HG03103 (cell line): ENCODE measurements around the gene MT1M.

Experiments
- ATAC-seq: cut with Tn5 transposase; IDR thresholded peaks from one replicate; pipeline ENCODE4 v1.9.1; 2021; ENCODE audit warnings: low read depth; ENCODE audit not compliant: unreplicated experiment

MT1M gene

GRCh38 chr16:56625943-56626654, 6.4 kb upstream of the MT1M start:
- ATAC-seq, result no peak

GRCh38 chr16:56626685-56627084, 5.8 kb upstream of the MT1M start:
- no peak for ATAC-seq

- no peak for ATAC-seq
Measured at GRCh38 chr16:56628486-56629350, 3.7 kb upstream of the MT1M start.

DNA sequence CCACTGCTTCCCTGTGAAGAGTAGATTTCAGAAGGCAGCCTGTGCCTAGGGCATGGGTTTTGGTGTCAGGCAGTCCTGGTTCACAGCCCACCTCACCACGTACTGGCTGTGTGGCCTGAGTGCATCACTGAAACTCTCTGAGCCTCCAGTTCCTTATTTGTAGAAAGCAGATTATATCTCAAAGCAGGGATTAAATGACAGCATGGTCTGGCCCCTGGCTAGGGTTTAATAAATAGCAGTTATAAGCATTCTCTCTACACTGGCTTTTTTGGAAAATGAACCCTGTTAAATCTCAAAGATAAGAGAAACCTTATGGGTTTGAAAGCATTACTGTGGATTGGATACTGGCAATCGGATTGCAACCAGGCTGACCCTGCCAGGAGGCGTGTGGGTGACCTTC, 2.9 kb upstream of the MT1M start:
- ATAC-seq, result no peak

DNA sequence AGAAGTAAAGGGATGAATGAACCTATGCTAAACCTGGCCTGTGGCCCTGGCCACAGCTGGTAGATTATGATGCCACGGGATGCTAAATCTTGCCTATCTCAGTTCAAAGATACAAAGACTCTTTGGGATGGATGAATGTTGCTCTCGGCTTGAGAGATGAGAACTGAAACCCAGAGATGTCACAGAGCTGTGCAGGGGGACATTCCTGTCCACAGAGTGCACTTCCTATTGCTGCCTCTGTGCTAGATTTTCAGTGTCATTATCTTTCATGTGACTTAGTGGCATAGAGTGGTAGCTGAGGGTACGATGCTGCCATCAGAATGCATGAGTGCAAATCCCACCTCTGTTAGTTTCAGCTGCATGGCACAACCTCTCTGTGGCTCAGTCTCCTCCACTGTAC, 2.3 kb upstream of the MT1M start:
- ATAC-seq, result peak; percentile 73

GRCh38 chr16:56631197-56631596, 1.3 kb upstream of the MT1M start:
- no peak for ATAC-seq

DNA sequence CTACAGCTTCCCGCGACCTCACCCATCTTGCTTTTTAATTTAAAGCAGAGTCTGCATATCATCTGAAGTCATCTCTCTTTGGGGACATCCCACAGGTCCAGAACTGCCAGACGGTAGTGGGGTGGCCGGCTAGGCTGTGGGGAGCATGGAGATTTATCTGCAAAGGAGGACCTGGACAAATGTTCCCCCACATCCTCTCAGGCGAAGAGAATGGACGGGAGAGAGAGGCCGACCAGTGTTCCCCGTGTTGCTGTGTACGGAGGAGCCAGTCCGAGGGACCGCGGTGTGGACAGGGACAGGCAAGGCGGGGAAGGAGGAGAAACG, 665 bp upstream of the MT1M start:
- ATAC-seq, result no peak

DNA sequence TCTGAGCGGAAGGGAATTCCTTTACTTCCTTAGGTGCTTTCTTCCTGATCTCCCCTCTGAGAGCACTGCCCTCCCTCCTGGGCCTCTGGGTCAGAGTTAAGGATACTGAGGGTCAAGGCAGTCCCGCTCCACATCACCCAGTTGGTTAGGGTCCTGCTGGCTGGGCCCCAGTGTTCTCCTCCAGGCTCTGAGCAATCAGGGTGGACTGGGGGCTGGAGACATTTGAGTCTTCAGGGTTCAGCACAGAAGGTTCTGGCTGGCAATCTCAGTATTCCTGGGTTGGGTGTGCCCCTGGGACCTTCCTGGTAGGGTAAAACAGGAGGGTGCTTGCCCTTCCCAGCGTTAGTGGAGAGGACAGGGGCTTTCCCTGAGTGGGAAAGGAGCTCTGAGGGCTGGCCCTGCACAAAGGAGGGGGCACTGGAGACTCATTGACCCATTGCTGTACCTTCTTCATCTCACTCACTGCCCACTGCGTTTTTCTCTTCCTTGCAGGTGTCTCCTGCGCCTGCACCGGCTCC, 448 bp downstream of the MT1M start:
- ATAC-seq, result no peak

- ATAC-seq, result no peak
Measured at GRCh38 chr16:56633535-56633934, 1.1 kb downstream of the MT1M start.

GRCh38 chr16:56634715-56635440, 2.4 kb downstream of the MT1M start:
- no peak for ATAC-seq

DNA sequence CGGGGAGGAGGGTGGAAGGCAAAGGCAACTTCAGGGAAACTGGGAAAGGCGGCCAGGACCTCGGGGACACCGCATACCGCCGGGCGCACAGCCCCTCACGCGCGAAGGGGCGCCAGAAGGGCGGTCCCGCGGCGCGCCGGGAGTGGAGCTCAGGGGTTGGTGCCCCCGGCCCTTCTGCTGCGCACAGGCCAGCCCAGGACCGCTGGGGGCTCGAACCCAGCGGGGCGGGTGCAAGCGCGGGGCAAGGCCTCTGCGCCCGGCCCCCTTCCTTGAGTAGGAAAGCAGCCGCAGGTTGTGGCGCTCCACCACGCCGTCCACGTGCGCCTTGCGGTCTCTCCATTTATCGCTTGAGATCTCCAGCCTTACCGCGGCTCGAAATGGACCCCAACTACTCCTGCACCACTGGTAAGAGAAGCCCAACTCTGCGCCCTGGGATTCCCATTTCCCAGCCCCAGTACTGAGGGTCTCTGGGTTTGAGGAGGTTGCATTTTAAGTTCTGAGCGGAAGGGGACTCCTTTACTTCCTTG, 3.0 kb downstream of the MT1M start:
- no peak for ATAC-seq

DNA sequence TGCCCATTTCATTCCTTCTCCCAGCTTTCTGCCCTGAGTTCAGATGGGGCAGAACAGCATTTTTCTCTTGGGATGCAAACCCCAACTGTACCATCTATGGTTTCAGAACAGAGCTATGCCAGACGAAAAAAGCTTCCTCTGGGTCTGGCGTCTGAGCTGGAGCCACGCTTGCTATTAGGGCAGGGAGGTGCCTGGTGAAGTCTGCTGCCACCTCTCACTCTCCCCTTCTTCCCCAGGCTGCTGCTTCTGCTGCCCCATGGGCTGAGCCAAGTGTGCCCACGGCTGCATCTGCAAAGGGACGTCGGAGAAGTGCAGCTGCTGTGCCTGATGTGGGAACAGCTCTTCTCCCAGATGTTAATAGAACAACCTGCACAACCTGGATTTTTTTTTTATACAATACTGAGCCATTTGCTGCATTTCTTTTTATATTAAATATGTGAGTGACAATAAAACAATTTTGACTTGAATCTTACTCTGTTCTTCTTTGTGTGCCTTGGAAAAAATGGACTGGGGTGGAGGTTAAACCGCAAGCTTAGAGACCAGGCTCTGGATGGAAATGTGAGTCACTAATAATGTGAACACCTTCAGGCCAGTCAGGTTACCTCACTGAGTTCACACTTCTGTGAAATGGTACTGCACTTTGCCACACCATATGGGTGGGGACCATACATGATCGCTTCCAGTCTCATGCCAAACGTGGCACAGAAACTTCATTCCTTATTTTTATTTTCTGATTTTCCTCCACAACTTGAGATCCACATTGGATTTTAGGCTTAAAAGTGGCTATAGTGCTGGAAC, 4.4 kb downstream of the MT1M start:
- no peak for ATAC-seq

GRCh38 chr16:56637814-56638750, 5.6 kb downstream of the MT1M start, which contains the start of gene MT1A:
MT1A (plus strand) TSS chr16:56638666; CDS start chr16:56638739, 73 bp downstream.
- ATAC-seq, result no peak

- no peak for ATAC-seq
Measured at GRCh38 chr16:56639045-56639444, 6.6 kb downstream of the MT1M start.

DNA sequence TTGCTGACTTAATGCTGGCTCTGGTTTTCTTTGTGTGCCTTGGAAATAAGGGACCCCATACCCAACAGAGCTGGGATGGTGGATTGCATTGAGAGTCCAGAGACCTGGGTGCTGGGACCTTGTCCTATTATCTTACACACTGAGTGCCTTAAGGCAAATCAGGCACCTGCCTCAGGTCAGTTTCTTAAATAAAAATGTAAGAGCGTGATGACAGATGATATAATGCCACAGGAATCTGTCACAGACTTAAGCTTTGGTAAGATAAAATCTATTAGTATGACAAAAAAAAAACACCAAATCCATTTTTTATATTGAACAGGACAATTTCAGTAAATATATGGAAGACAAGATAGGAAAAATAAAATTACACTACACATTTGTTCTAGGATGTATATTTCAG, 7.6 kb downstream of the MT1M start:
- ATAC-seq, result no peak

GRCh38 chr16:56641166-56641565, 8.7 kb downstream of the MT1M start:
- no peak for ATAC-seq

DNA sequence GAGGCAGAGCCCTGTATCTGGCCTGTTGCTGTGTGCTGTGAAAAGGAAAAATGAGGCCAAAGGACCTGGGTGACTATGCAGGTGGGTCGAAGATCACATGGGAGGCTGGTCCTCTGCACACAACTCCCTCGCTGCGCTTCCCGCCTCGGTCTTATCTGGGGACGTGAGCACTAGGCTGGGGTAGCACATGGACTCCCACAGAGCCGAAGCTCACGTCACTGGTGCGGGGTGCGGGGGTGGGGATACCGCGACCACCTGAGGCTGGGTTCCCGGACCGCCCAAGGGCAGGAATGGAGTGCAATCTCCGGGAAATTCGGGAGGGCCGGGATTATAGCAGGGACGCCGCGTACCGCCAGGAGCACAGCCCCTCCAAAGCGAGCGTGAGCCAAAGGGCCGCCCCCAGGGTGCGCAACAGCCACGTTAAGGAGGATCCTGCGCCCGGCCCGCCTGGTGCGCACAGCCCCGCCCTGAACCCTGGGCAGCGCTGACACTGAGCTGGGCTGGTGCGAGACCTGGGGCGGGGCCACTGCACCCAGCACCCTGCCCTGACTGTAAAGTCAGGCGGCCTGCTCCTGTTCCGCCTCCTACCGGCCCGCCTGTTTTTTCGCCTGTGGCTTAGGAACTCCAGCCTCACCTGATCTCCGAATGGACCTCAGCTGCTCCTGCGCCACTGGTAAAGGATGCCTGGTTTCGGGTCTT, 10.8 kb downstream of the MT1M start:
- no peak for ATAC-seq

DNA sequence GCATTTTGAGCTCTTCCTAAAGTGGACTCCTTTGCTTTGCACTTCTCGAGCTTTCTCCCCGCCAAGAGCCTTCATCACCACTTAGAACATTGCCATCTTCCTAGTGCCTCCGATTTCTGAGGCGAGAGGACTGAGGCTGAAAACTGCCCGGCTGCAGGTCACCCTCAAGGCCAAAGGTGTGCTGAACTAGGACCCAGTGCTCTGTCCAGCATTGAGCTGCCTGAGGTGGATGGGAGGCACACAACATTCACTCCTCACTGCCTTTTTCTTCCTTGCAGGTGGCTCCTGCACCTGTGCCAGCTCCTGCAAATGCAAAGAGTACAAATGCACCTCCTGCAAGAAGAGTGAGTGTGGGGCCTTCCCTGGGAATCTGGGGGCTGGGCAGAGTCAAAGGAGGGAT, 11.4 kb downstream of the MT1M start:
- no peak for ATAC-seq
